CD4-positive, alpha-beta T cell (primary cell): ENCODE data around the gene MINPP1. TPM values are rescaled to one million over a fixed set of nuclear protein-coding genes. Genes with fewer than 3 reads are reported as not detected.

Source experiments
- ATAC-seq: fragments of 200-7000 bp; cut with Tn5 transposase; one replicate; pipeline ENCODE4 v1.10.0; 2022; ENCODE audit warnings: mild to moderate bottlenecking; ENCODE audit not compliant: poor library complexity
- CTCF ChIA-PET: fragments of 350-600 bp; sonication (Branson Sonifier 250); formaldehyde crosslinking; loops from one replicate; lab custom pipeline; 2021; ENCODE audit warnings: antibody characterized with exemption, inconsistent platforms; lab: Charles Lee
- POLR2A ChIA-PET: fragments of 350-600 bp; sonication (Branson Sonifier 250); formaldehyde crosslinking; loops from one replicate; lab custom pipeline; 2021; ENCODE audit warnings: antibody characterized with exemption, inconsistent platforms; lab: Charles Lee
- DNase-seq, 14 experiments: peaks; one replicate each; pipeline ENCODE4 v3.0.0-alpha.2; 2013 to 2020; ENCODE audit warnings: mixed read lengths in 2 of 14
- H3K27ac ChIP-seq, 2 donors: one replicate each; pipeline versions ENCODE4 v1.5.1 to v1.7.0; 2013; ENCODE audit warnings: low read length in 2 of 2, low read depth in 1 of 2, mild to moderate bottlenecking in 1 of 2
- H3K27me3 ChIP-seq, 2 experiments: 1 replicate in 1 of 2; 2 replicates in 1 of 2; pipeline versions ENCODE4 v1.6.1 to v1.7.0; 2013; ENCODE audit warnings: low read length in 2 of 2, control low read depth in 1 of 2, mild to moderate bottlenecking in 1 of 2, moderate library complexity in 1 of 2; ENCODE audit not compliant: insufficient read depth in 2 of 2, control insufficient read depth in 1 of 2
- H3K36me3 ChIP-seq: one replicate; pipeline ENCODE4 v1.6.1; 2013; ENCODE audit warnings: low read length, control low read depth; ENCODE audit not compliant: insufficient read depth
- H3K4me1 ChIP-seq: one replicate; pipeline ENCODE4 v1.6.1; 2013; ENCODE audit warnings: low read length, control low read depth; ENCODE audit not compliant: insufficient read depth
- H3K4me3 ChIP-seq: one replicate; pipeline ENCODE4 v1.5.1; 2013; ENCODE audit warnings: mild to moderate bottlenecking, low read length, moderate library complexity
- H3K9me3 ChIP-seq, 2 experiments: 1 replicate in 1 of 2; 2 replicates in 1 of 2; pipeline versions ENCODE4 v1.6.1 to v1.7.0; 2013; ENCODE audit warnings: low read length in 2 of 2, mild to moderate bottlenecking in 2 of 2, control low read depth in 1 of 2, moderate library complexity in 1 of 2; ENCODE audit not compliant: control insufficient read depth in 1 of 2, insufficient read depth in 1 of 2
- H3K27ac Mint-ChIP-seq: one replicate; pipeline ENCODE4 v1.8.0; 2020; ENCODE audit warnings: mixed read lengths
- H3K27me3 Mint-ChIP-seq: one replicate; pipeline ENCODE4 v1.8.0; 2021; ENCODE audit warnings: mixed read lengths
- H3K36me3 Mint-ChIP-seq: one replicate; pipeline ENCODE4 v1.8.0; 2021; ENCODE audit warnings: low read depth, mixed read lengths
- H3K4me1 Mint-ChIP-seq: one replicate; pipeline ENCODE4 v1.8.0; 2021; ENCODE audit warnings: low read depth, mixed read lengths
- H3K4me3 Mint-ChIP-seq: one replicate; pipeline ENCODE4 v1.8.0; 2020; ENCODE audit warnings: mild to moderate bottlenecking, mixed read lengths
- H3K9me3 Mint-ChIP-seq: one replicate; pipeline ENCODE4 v1.8.0; 2020; ENCODE audit warnings: mixed read lengths
- intact Hi-C, 2 experiments: fragments of 100-400 bp; cut with DNase I in 1 of 2; cut with micrococcal nuclease in 1 of 2; formaldehyde crosslinking; loops; one replicate each; pipeline versions ENCODE4 v1.15.1 to v1.9.0; 2023 to 2025; cut with DNase I, micrococcal nuclease
- total RNA-seq, 174 experiments: library from RNA in 2 of 174; stranded (reverse) in 2 of 174; gene quantifications; one replicate each; pipeline ENCODE4 v1.2.3 and lab custom pipeline; 2021 to 2026
- TF ChIP-seq, protein P1 (sequence below): fragments of 200-600 bp; IDR thresholded peaks from one replicate; pipeline ENCODE4 v1.8.0; 2022; ENCODE audit warnings: antibody characterized with exemption, mild to moderate bottlenecking

The MINPP1 gene
- total RNA-seq, 2 experiments from 2014 or later: 0.50 to 0.69 TPM

- Histone ChIP-seq H3K27ac (no peak overlapping the region), H3K4me1 (peaks cover 11% of the 10 kb centered on the region), H3K9me3 (peaks cover 6 to 10% of the 10 kb centered on the region in 2 experiments), H3K36me3 (peaks cover 9% of the 10 kb centered on the region), H3K27me3 (no peaks in the 10 kb centered on the region), H3K4me3 (no peak overlapping the region)
- H3K27me3 Mint-ChIP-seq: no peaks in the 10 kb centered on the region
- DNase-seq (no peak), ATAC-seq (no peak)
- TF ChIP-seq, protein P1, sequence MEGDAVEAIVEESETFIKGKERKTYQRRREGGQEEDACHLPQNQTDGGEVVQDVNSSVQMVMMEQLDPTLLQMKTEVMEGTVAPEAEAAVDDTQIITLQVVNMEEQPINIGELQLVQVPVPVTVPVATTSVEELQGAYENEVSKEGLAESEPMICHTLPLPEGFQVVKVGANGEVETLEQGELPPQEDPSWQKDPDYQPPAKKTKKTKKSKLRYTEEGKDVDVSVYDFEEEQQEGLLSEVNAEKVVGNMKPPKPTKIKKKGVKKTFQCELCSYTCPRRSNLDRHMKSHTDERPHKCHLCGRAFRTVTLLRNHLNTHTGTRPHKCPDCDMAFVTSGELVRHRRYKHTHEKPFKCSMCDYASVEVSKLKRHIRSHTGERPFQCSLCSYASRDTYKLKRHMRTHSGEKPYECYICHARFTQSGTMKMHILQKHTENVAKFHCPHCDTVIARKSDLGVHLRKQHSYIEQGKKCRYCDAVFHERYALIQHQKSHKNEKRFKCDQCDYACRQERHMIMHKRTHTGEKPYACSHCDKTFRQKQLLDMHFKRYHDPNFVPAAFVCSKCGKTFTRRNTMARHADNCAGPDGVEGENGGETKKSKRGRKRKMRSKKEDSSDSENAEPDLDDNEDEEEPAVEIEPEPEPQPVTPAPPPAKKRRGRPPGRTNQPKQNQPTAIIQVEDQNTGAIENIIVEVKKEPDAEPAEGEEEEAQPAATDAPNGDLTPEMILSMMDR: no peak
- H3K4me1 Mint-ChIP-seq: peaks cover 20% of the 10 kb centered on the region
- H3K27ac Mint-ChIP-seq: no peak overlapping the region
- ChIA-PET POLR2A (no interaction called here), CTCF (no interaction called here)
- intact Hi-C loops: no loop called here
- peaks cover 56% of the 10 kb centered on the region for H3K36me3 Mint-ChIP-seq
- H3K4me3 Mint-ChIP-seq: no peak overlapping the region
- H3K9me3 Mint-ChIP-seq: peaks cover 9% of the 10 kb centered on the region
Observed at GRCh38 chr10:87546971-87547413, 42.3 kb downstream of the MINPP1 start.

DNA sequence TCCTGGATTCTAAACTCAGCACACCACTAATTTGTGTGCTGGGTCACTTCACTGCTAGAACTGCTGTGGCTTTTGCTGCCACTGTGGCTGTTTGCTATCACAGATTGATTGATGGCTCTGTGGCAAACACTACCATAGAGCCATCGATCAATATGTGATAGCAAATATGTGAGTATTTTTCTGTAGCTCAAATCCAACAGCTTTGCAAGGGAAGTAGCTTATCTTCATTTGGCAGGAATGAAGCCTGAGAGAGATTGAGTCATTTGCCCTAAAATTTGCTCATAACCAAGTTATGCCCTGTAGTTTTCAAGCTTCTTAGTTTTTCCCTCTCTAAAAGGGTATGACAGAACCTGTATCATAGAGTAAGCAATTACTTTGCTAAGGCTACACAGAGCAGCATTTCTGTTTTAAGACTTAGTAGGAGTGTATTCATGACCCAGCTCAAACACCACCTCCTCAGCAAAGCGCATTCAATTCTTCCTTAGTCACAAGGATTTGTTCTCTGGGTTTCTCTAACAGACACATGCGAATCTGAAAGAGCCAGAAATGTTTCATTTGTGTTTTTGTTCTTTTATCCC lies 43.1 kb downstream of the MINPP1 start:
- Mint-ChIP-seq H3K9me3 (peaks cover 5% of the 10 kb centered on the region), H3K27ac (no peak overlapping the region), H3K4me3 (no peak overlapping the region), H3K27me3 (no peaks in the 10 kb centered on the region), H3K4me1 (peaks cover 20% of the 10 kb centered on the region), H3K36me3 (peaks cover 56% of the 10 kb centered on the region)
- TF ChIP-seq, protein P1: no peak
- no peaks in the 10 kb centered on the region for H3K27me3 ChIP-seq
- intact Hi-C loops: no loop called here
- H3K4me1 ChIP-seq: peaks cover 11% of the 10 kb centered on the region
- ChIA-PET CTCF (no interaction called here), POLR2A (no interaction called here)
- H3K9me3 ChIP-seq: peaks cover 0 to 7% of the 10 kb centered on the region in 2 experiments
- H3K4me3 ChIP-seq: no peak overlapping the region
- DNase-seq (no peak), ATAC-seq (no peak)
- peaks cover 12% of the 10 kb centered on the region for H3K36me3 ChIP-seq
- no peak overlapping the region for H3K27ac ChIP-seq

DNA sequence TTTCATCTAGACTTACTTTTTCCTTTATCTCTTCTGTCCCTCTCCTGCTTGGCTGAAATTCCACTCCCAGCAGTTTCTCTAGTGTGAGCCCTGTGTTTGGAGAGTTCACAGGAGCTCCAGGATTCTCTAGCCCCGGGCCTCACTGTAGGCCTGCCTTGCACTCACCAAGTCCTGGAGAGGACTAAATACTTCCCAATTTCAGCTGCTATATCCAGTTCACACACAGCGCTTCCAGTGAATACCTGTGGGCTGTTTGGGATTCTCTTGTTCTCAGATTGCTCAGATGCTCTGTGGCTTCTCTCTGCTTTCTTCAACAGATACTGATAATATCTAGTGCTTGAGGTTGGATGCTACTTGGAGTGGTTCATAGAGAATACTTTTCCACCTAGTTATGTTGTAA lies 46.0 kb downstream of the MINPP1 start:
- H3K9me3 ChIP-seq: no peaks in the 10 kb centered on the region
- H3K4me3 ChIP-seq: no peak overlapping the region
- TF ChIP-seq, protein P1: no peak
- H3K27ac Mint-ChIP-seq: no peak overlapping the region
- H3K27me3 ChIP-seq: no peaks in the 10 kb centered on the region
- peaks cover 12% of the 10 kb centered on the region for H3K4me1 Mint-ChIP-seq
- CTCF ChIA-PET: no interaction called here
- POLR2A ChIA-PET: no interaction called here
- intact Hi-C loops: no loop called here
- peaks cover 10% of the 10 kb centered on the region for H3K4me1 ChIP-seq
- H3K9me3 Mint-ChIP-seq: no peaks in the 10 kb centered on the region
- no peaks in the 10 kb centered on the region for H3K27me3 Mint-ChIP-seq
- H3K4me3 Mint-ChIP-seq: no peak overlapping the region
- no peak overlapping the region for H3K27ac ChIP-seq
- no peak for DNase-seq
- H3K36me3 Mint-ChIP-seq: peaks cover 51% of the 10 kb centered on the region
- peaks cover 13% of the 10 kb centered on the region for H3K36me3 ChIP-seq
- ATAC-seq: no peak
